OCI-LY7 (cell line): ENCODE data around the gene DHCR7. TPM values are rescaled to one million over a fixed set of nuclear protein-coding genes. Genes with fewer than 3 reads are reported as not detected.

Experiments used
- BruUV-seq: library from RNA; stranded (reverse); fragments of 400-500 nt; replicated peaks from 2 replicates; lab custom pipeline; 2021; lab: Mats Ljungman, UMichigan
- CTCF ChIA-PET: fragments of 300-600 bp; sonication (Branson Sonifier 250); formaldehyde crosslinking; loops from one replicate; lab custom pipeline; 2022; ENCODE audit warnings: antibody characterized with exemption; ENCODE audit not compliant: unreplicated experiment; lab: Charles Lee
- POLR2A ChIA-PET: fragments of 300-600 bp; sonication (Branson Sonifier 250); formaldehyde crosslinking; loops from one replicate; lab custom pipeline; 2022; ENCODE audit warnings: antibody characterized with exemption; lab: Charles Lee
- DNase-seq: peaks from one replicate; pipeline ENCODE4 v3.0.0-alpha.2; 2015; ENCODE audit warnings: low spot score
- H2AFZ ChIP-seq: fragments of 200-600 bp; sonication (generic), shearing (Covaris generic); 2 replicates; pipeline ENCODE4 v1.6.1; 2014; ENCODE audit warnings: mild to moderate bottlenecking, antibody characterized with exemption, low read length, moderate library complexity
- H3K27ac ChIP-seq: fragments of 200-600 bp; sonication (generic); 2 replicates; pipeline ENCODE4 v1.5.1; 2014; ENCODE audit warnings: mixed run types, low read depth, mild to moderate bottlenecking, moderate library complexity, low read length, inconsistent platforms; ENCODE audit not compliant: poor library complexity, severe bottlenecking
- H3K36me3 ChIP-seq: fragments of 200-600 bp; sonication (generic); 2 replicates; pipeline ENCODE4 v1.6.1; 2014; ENCODE audit warnings: mild to moderate bottlenecking, antibody characterized with exemption, low read length, moderate library complexity, mixed read lengths; ENCODE audit not compliant: insufficient read depth
- H3K4me1 ChIP-seq: fragments of 200-600 bp; sonication (generic); 2 replicates; pipeline ENCODE4 v1.5.1; 2014; ENCODE audit warnings: mild to moderate bottlenecking, low read length; ENCODE audit not compliant: insufficient read depth, poor library complexity, severe bottlenecking
- H3K4me2 ChIP-seq: fragments of 200-600 bp; sonication (generic); 2 replicates; pipeline ENCODE4 v1.6.1; 2014; ENCODE audit warnings: mild to moderate bottlenecking, low read length
- H3K4me3 ChIP-seq: fragments of 200-600 bp; sonication (generic); 2 replicates; pipeline ENCODE4 v1.5.1; 2014; ENCODE audit warnings: mild to moderate bottlenecking, low read depth, low read length; ENCODE audit not compliant: poor library complexity, severe bottlenecking
- H3K79me2 ChIP-seq: fragments of 200-600 bp; sonication (generic); 2 replicates; pipeline ENCODE4 v1.6.1; 2016; ENCODE audit warnings: low read depth, mild to moderate bottlenecking, low read length, moderate library complexity, mixed read lengths; ENCODE audit not compliant: insufficient read depth
- H3K9me2 ChIP-seq: fragments of 200-600 bp; sonication (generic); 2 replicates; pipeline ENCODE4 v1.6.1; 2016; ENCODE audit warnings: mild to moderate bottlenecking, low read length, mixed read lengths; ENCODE audit not compliant: insufficient read depth
- H3K9me3 ChIP-seq: fragments of 200-600 bp; sonication (generic); 2 replicates; pipeline ENCODE4 v1.6.1; 2014; ENCODE audit warnings: mild to moderate bottlenecking, mixed run types, low read length, mixed read lengths
- H4K20me1 ChIP-seq: fragments of 200-600 bp; sonication (generic); 2 replicates; pipeline ENCODE4 v1.6.1; 2014; ENCODE audit warnings: mild to moderate bottlenecking, antibody characterized with exemption, low read length, moderate library complexity, mixed read lengths; ENCODE audit not compliant: insufficient read depth
- CTCF ChIP-seq: fragments of 200-600 bp; sonication (generic); conservative IDR thresholded peaks from 2 replicates; pipeline ENCODE4 v1.5.1; 2014; ENCODE audit warnings: mild to moderate bottlenecking, antibody characterized with exemption, low read length, moderate library complexity, mixed read lengths
- EZH2phosphoT487 ChIP-seq: fragments of 200-600 bp; sonication (generic); IDR thresholded peaks from 2 replicates; pipeline ENCODE4 v1.6.1; 2018; ENCODE audit warnings: low read depth, borderline replicate concordance, mild to moderate bottlenecking, mixed run types, antibody characterized with exemption, low read length, moderate library complexity, mixed read lengths
- intact Hi-C: fragments of 100-400 bp; cut with micrococcal nuclease; formaldehyde crosslinking; loops from one replicate; pipeline ENCODE4 v1.10.0; 2022; ENCODE audit not compliant: unreplicated experiment
- total RNA-seq, 2 experiments: library from RNA; depleted of rRNA in 1 of 2; stranded (reverse); fragments of >200 nt in 1 of 2; shearing (Covaris generic) in 1 of 2; gene quantifications; 2 replicates each; pipeline ENCODE4 v1.2.3, GENCODE V29; 2014 to 2022

Gene DHCR7
- total RNA-seq, 2 experiments from 2014 or later: 33.4 to 110 TPM

- H3K79me2 ChIP-seq: no peaks in the 10 kb centered on the region
- CTCF ChIA-PET: interaction anchor here (0.6 kb wide), 1 partner anchor 1054 kb away, joined by 5 read pairs; no protein-coding TSS in a partner anchor
- no peaks in the 10 kb centered on the region for H3K4me1 ChIP-seq
- H3K36me3 ChIP-seq: peaks cover 29% of the 10 kb centered on the region; the same call in 1 of the 2 replicates
- H4K20me1 ChIP-seq: no peaks in the 10 kb centered on the region
- intact Hi-C loops: no loop called here
- H3K9me2 ChIP-seq: no peaks in the 10 kb centered on the region
- no peak overlapping the region for H3K27ac ChIP-seq
- H3K9me3 ChIP-seq: no peaks in the 10 kb centered on the region
- no TSS peak for BruUV-seq
- POLR2A ChIA-PET: no interaction called here
- DNase-seq: no peak
- H2AFZ ChIP-seq: no peak overlapping the region
- no peak overlapping the region for H3K4me2 ChIP-seq
- H3K4me3 ChIP-seq: no peak overlapping the region
- TF ChIP-seq EZH2phosphoT487 (no peak), CTCF (no peak)
Measured at GRCh38 chr11:71476926-71477640, 28.9 kb upstream of the DHCR7 start.

- BruUV-seq: no TSS peak
- H3K4me2 ChIP-seq: no peak overlapping the region
- peaks cover 26% of the 10 kb centered on the region; the same call in 1 of the 2 replicates for H3K36me3 ChIP-seq
- TF ChIP-seq EZH2phosphoT487 (no peak), CTCF (no peak)
- no peak for DNase-seq
- H3K9me3 ChIP-seq: no peaks in the 10 kb centered on the region
- CTCF ChIA-PET: no interaction called here
- no peak overlapping the region for H2AFZ ChIP-seq
- H3K79me2 ChIP-seq: no peaks in the 10 kb centered on the region
- H3K9me2 ChIP-seq: no peaks in the 10 kb centered on the region
- H3K4me3 ChIP-seq: no peak overlapping the region
- intact Hi-C loops: no loop called here
- H3K4me1 ChIP-seq: no peaks in the 10 kb centered on the region
- no peak overlapping the region for H3K27ac ChIP-seq
- POLR2A ChIA-PET: no interaction called here
- H4K20me1 ChIP-seq: no peaks in the 10 kb centered on the region
Measured at GRCh38 chr11:71476031-71476430, 27.8 kb upstream of the DHCR7 start.

GRCh38 chr11:71474771-71475483 lies 26.7 kb upstream of the DHCR7 start:
- Histone ChIP-seq H3K79me2 (no peaks in the 10 kb centered on the region), H3K36me3 (peaks cover 22% of the 10 kb centered on the region; the same call in 1 of the 2 replicates), H4K20me1 (no peaks in the 10 kb centered on the region), H3K4me1 (no peaks in the 10 kb centered on the region), H2AFZ (no peak overlapping the region), H3K4me3 (no peak overlapping the region), H3K9me2 (no peaks in the 10 kb centered on the region), H3K27ac (no peak overlapping the region), H3K4me2 (no peak overlapping the region), H3K9me3 (no peaks in the 10 kb centered on the region)
- DNase-seq: no peak
- POLR2A ChIA-PET: no interaction called here
- BruUV-seq: no TSS peak
- CTCF ChIA-PET: no interaction called here
- TF ChIP-seq CTCF (no peak), EZH2phosphoT487 (no peak)
- intact Hi-C loops: no loop called here
